Measurements from ENCODE around the gene HOMER3. TPM values are rescaled to one million over a fixed set of nuclear protein-coding genes. Genes with fewer than 3 reads are reported as not detected.

The HOMER3 gene
- total and polyA plus RNA-seq, 9 of the 15 experiments (the other 6 are each of a cell fraction or from before 2014, with no cell fraction given) = 1.3 to 5.1 (median 3.7) TPM; not detected in 2

- peaks cover 12 to 63% of the 10 kb centered on the region in 2 experiments for H3K4me1 ChIP-seq (replicated peaks in 1 of 2; ENCODE audit: control insufficient read depth in 2 of 2, insufficient read depth in 2 of 2, low read length in 2 of 2)
- peaks cover 0 to 5% of the 10 kb centered on the region in 2 experiments; a peak in 1 of 5 replicates for H3K27me3 ChIP-seq (ENCODE audit: control insufficient read depth in 2 of 2, insufficient read depth in 2 of 2, low read length in 2 of 2)
- H3K9me3 ChIP-seq (replicated peaks; ENCODE audit: control insufficient read depth, insufficient read depth, low read depth, low read length) = no peaks in the 10 kb centered on the region
- H4K20me1 ChIP-seq (replicated peaks; ENCODE audit: control insufficient read depth, insufficient read depth, low read length) = peaks cover 17% of the 10 kb centered on the region
- DNase-seq (ENCODE audit: extremely low read depth in 1 of 4, low spot score in 3 of 4) (no peak), ATAC-seq (no peak), FAIRE-seq (no peak)
- no peaks in the 10 kb centered on the region for H3K79me2 ChIP-seq (ENCODE audit: control insufficient read depth, insufficient read depth, low read length)
- H3K9me1 ChIP-seq (ENCODE audit: control insufficient read depth, insufficient read depth, low read length) = peaks cover 3% of the 10 kb centered on the region
- ChIA-PET CTCF (ENCODE audit: low intra/inter-chr PET ratio) (no interaction called here), POLR2A (interaction anchor here (0.6 to 1.9 kb wide), 7 partner anchors 9 to 310 kb away, joined by 3 to 9 read pairs (median 3); partner anchors contain the start of genes COPE and DDX49)
- intact Hi-C loops (cut with micrococcal nuclease) = loop anchor here (5.0 kb wide), 1 partner anchor 240 kb away; the partner anchor contains the start of gene TMEM161A
- no peak overlapping the region for H3K9ac ChIP-seq (ENCODE audit: insufficient read depth in 1 of 2, low read depth in 2 of 2, low read length in 2 of 2)
- no peak overlapping the region for H3K4me3 ChIP-seq
- no peak overlapping the region for H3K4me2 ChIP-seq (ENCODE audit: insufficient read depth, low read length)
- in situ Hi-C loops (cut with MboI) = no loop called here
- BruUV-seq (replicated peaks) = no TSS peak
- H3K27ac ChIP-seq (ENCODE audit: extremely low read depth, low read depth, low read length) = no peak overlapping the region
- 68% methylated on average over 24 of the region's 25 CpGs for WGBS (ENCODE audit: insufficient coverage, low coverage, missing lambda C conversion rate)
- H3K36me3 ChIP-seq (ENCODE audit: control insufficient read depth, insufficient read depth, low read length) = peaks cover 26% of the 10 kb centered on the region; the same call in 1 of the 3 replicates
- no peak overlapping the region for H2AFZ ChIP-seq (ENCODE audit: low read depth, low read length)
- peak; percentile 49; the same call in 1 of the 2 replicates for TF ChIP-seq ADNP (tag; IDR thresholded peaks at IDR 0.05)
- no peak for TF ChIP-seq MLLT1 (IDR thresholded peaks at IDR 0.05)
- 0 out of 2 replicates have a peak, but pooled peaks have one; percentile 44 for TF ChIP-seq PTBP1 (IDR thresholded peaks at IDR 0.05; ENCODE audit: low read depth, low read length)
- TF ChIP-seq BCOR (IDR thresholded peaks at IDR 0.05) = peak; percentile 52; the same call in 1 of the 2 replicates
- TF ChIP-seq TAF15 (IDR thresholded peaks at IDR 0.05; ENCODE audit: low read depth, low read length) = 0 out of 2 replicates have a peak, but pooled peaks have one; percentile 19
- no peak for TF ChIP-seq CREB5 (CRISPR knock-in tag; IDR thresholded peaks at IDR 0.05)
- peak; percentile 65 for TF ChIP-seq ZNF121 (CRISPR knock-in tag; conservative IDR thresholded peaks at IDR 0.05)
- no peak for TF ChIP-seq PRPF4 (IDR thresholded peaks at IDR 0.05; ENCODE audit: insufficient read depth, low read depth, low read length, poor library complexity, severe bottlenecking)
- TF ChIP-seq KDM1A (IDR thresholded peaks at IDR 0.05) = 0 out of 4 replicates have a peak, but pooled peaks of 1 of the 2 experiments have one; percentile 23
- TF ChIP-seq RFX1 (IDR thresholded peaks at IDR 0.05) = no peak
- TF ChIP-seq CEBPB (tag; IDR thresholded peaks at IDR 0.05) = peak; percentile 66
- TF ChIP-seq RBM34 (IDR thresholded peaks at IDR 0.05; ENCODE audit: borderline replicate concordance, insufficient read depth, low read length) = no peak
- TF ChIP-seq ZEB2 (IDR thresholded peaks at IDR 0.05) = peak; percentile 66
- peak; percentile 70; the same call in 1 of the 2 replicates for TF ChIP-seq CTBP1 (IDR thresholded peaks at IDR 0.05; ENCODE audit: borderline replicate concordance)
- TF ChIP-seq DDX20 (tag; IDR thresholded peaks at IDR 0.05; ENCODE audit: low read depth) = no peak
- no peak for TF ChIP-seq ZNF449 (CRISPR knock-in tag; IDR thresholded peaks at IDR 0.05)
Observed at GRCh38 chr19:18897094-18898029, 43.7 kb downstream of the HOMER3 start.
